DOHH2 (cell line): ENCODE results near the gene AKT1S1.
"Not testable (repeated sequence)": the region's sequence is repeated elsewhere in the genome, so short reads cannot be mapped to it uniquely, and the experiment has no call there.

Experiments used
- H3F3A ChIP-seq: fragments of 200-600 bp; sonication (generic), shearing (Covaris generic); 2 replicates; pipeline ENCODE4 v1.6.0; 2016; ENCODE audit warnings: antibody characterized with exemption, mild to moderate bottlenecking; ENCODE audit not compliant: control insufficient read depth, insufficient read depth
- H3K27ac ChIP-seq: fragments of 200-600 bp; sonication (generic); 2 replicates; pipeline ENCODE4 v1.5.1; 2014; ENCODE audit warnings: low read depth, mild to moderate bottlenecking, low read length, moderate library complexity
- H3K27me3 ChIP-seq: fragments of 200-600 bp; sonication (generic); 2 replicates; pipeline ENCODE4 v1.6.1; 2014; ENCODE audit warnings: mild to moderate bottlenecking, low read length, mixed read lengths; ENCODE audit not compliant: control insufficient read depth
- H3K36me3 ChIP-seq: fragments of 200-600 bp; sonication (generic); 2 replicates; pipeline ENCODE4 v1.6.1; 2014; ENCODE audit warnings: mild to moderate bottlenecking, low read length, moderate library complexity, mixed read lengths; ENCODE audit not compliant: control insufficient read depth
- H3K4me1 ChIP-seq: fragments of 200-600 bp; sonication (generic); 2 replicates; pipeline ENCODE4 v1.6.1; 2014; ENCODE audit warnings: mild to moderate bottlenecking, low read length, mixed read lengths; ENCODE audit not compliant: control insufficient read depth
- H3K4me2 ChIP-seq: fragments of 200-600 bp; sonication (generic); 2 replicates; pipeline ENCODE4 v1.6.0; 2014; ENCODE audit warnings: mild to moderate bottlenecking, low read length, moderate library complexity
- H3K4me3 ChIP-seq: fragments of 200-600 bp; sonication (generic); 2 replicates; pipeline ENCODE4 v1.5.1; 2014; ENCODE audit warnings: mild to moderate bottlenecking, low read length, mixed read lengths
- H3K79me2 ChIP-seq: fragments of 200-600 bp; sonication (generic); 2 replicates; pipeline ENCODE4 v1.6.1; 2014; ENCODE audit warnings: mild to moderate bottlenecking, low read length, mixed read lengths; ENCODE audit not compliant: control insufficient read depth
- H3K9me2 ChIP-seq: fragments of 200-600 bp; sonication (generic); replicated peaks from 2 replicates; pipeline ENCODE4 v1.6.1; 2014; ENCODE audit warnings: mild to moderate bottlenecking, low read length, mixed read lengths; ENCODE audit not compliant: control insufficient read depth
- H3K9me3 ChIP-seq: fragments of 200-600 bp; sonication (generic); 2 replicates; pipeline ENCODE4 v1.6.1; 2014; ENCODE audit warnings: antibody characterized with exemption, low read length, mixed read lengths; ENCODE audit not compliant: control insufficient read depth, insufficient read depth
- H4K20me1 ChIP-seq: fragments of 200-600 bp; sonication (generic); 2 replicates; pipeline ENCODE4 v1.6.0; 2014; ENCODE audit warnings: low read depth, mild to moderate bottlenecking, antibody characterized with exemption, low read length, moderate library complexity; ENCODE audit not compliant: control insufficient read depth, insufficient read depth
- EZH2phosphoT487 ChIP-seq: fragments of 200-600 bp; sonication (generic); IDR thresholded peaks from 2 replicates; pipeline ENCODE4 v1.6.1; 2017; ENCODE audit warnings: borderline replicate concordance, mild to moderate bottlenecking, antibody characterized with exemption, low read length, moderate library complexity, mixed read lengths
- TF ChIP-seq, protein P1 (sequence below): fragments of 200-600 bp; sonication (generic); IDR thresholded peaks from one replicate; pipeline ENCODE4 v1.5.1; 2014; ENCODE audit warnings: antibody characterized with exemption, mild to moderate bottlenecking, low read depth, low read length; ENCODE audit not compliant: poor library complexity, severe bottlenecking

AKT1S1 gene

DNA sequence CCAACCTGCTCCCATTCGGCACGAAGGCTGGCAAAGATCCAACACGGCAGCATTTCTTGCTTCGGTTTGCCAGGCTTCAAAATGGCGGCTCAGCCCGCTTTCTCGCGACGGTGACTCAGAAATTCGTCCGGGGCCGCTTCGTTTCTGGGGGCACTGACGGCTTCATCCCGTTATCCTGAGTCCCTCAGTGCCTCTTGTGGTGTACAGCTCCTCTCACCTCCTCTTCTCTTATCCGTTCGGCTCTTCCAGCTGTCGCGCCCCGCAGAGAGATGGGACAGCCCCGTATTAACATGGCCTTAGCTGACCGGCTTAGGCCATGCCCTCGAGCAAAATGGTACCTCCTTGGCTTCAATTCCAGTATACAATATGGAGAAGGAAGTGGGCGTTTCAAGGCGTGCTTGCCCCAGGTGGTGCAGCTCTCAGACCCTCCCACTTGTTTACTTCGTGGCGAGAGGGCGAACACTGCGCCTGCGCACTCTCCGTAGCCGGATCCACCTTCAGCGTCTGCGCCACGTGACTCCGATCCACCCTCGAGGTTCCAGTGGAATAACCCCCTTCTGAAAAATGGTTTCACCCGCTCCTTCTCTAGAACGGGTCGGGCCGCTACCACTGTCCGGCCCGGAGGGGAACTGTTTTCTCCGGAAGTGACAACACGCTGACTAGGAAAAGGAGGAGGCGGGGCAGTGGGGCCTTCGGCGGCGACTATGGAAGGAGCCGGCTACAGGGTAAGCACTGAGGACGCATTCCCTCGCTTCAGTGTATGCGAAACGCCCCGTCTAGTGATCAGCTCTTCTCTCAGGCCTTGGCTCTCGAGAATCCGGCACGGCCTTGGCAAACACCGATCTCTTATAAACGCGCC, at the start of gene AKT1S1, which contains the start of gene TBC1D17:
Gene AKT1S1 (minus strand): TSS at position 336 of the 859 bp plus-strand sequence. CDS start 4,060 bp downstream, outside the sequence.
Gene TBC1D17 (plus strand): TSS at position 683 of the 859 bp plus-strand sequence. CDS start 22 bp downstream, at position 705.
- Histone ChIP-seq H3K4me3 (peak within 1 kb of the TSS; percentile 90), H3K36me3 (peaks cover 10% of the 10 kb centered on the region), H3K79me2 (peaks cover 23% of the 10 kb centered on the region), H3F3A (no peaks in the 10 kb centered on the region), H3K27me3 (no peaks in the 10 kb centered on the region), H3K4me1 (peaks cover 22% of the 10 kb centered on the region), H3K9me3 (no peaks in the 10 kb centered on the region), H3K4me2 (peak within 1 kb of the TSS; percentile 96), H3K9me2 (no peaks in the 10 kb centered on the region), H3K27ac (peak within 1 kb of the TSS; percentile 79), H4K20me1 (no peaks in the 10 kb centered on the region)
- TF ChIP-seq, protein P1, sequence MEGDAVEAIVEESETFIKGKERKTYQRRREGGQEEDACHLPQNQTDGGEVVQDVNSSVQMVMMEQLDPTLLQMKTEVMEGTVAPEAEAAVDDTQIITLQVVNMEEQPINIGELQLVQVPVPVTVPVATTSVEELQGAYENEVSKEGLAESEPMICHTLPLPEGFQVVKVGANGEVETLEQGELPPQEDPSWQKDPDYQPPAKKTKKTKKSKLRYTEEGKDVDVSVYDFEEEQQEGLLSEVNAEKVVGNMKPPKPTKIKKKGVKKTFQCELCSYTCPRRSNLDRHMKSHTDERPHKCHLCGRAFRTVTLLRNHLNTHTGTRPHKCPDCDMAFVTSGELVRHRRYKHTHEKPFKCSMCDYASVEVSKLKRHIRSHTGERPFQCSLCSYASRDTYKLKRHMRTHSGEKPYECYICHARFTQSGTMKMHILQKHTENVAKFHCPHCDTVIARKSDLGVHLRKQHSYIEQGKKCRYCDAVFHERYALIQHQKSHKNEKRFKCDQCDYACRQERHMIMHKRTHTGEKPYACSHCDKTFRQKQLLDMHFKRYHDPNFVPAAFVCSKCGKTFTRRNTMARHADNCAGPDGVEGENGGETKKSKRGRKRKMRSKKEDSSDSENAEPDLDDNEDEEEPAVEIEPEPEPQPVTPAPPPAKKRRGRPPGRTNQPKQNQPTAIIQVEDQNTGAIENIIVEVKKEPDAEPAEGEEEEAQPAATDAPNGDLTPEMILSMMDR: no peak
- TF ChIP-seq EZH2phosphoT487: no peak

DNA sequence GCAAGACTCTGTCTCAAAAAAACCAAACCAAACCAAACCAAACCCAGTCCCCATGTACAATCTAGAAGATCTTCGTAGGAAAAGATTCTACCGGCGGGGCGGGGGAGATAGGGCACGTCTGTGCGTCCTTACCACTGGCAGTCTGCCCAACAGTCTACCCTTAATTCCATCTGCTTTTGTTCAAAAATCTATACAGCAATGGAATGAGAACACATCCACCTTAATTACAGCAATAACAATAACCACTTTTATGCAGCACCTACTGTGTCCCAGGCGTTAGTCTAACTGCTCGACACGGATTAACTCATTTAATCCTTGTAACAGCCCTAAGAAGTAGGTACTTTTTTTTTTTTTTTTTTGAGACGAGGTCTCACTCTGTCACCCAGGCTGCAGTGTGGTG, 49.4 kb upstream of the AKT1S1 start:
- TF ChIP-seq, protein P1: no peak
- no peak for TF ChIP-seq EZH2phosphoT487
- Histone ChIP-seq H4K20me1 (peaks cover 23% of the 10 kb centered on the region), H3F3A (no peaks in the 10 kb centered on the region), H3K4me1 (peaks cover 53% of the 10 kb centered on the region), H3K27me3 (no peaks in the 10 kb centered on the region), H3K79me2 (peaks cover 96% of the 10 kb centered on the region), H3K36me3 (peaks cover 89% of the 10 kb centered on the region), H3K27ac (no peak overlapping the region), H3K9me2 (no peaks in the 10 kb centered on the region), H3K9me3 (no peaks in the 10 kb centered on the region), H3K4me2 (peak overlapping the region; percentile 94), H3K4me3 (peak overlapping the region; percentile 82)

DNA sequence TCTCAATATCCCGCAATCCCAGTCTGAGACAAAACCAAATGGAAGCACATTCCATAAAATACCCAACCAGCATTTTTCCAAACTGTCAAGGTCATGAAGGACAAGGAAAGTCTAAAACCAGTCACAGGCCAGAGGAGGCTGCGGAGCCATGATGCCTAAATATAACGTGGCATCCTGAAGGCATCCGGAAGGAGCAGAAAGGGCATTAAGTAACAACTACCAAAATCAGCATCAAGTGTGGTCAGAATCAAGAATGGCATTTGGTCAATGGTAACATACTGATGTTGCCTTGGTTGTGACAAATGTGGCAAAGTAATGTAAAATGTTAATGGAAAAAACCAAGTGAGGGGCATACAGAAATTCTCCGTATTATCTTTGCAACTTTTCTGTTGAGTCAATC, 48.3 kb upstream of the AKT1S1 start:
- H3K36me3 ChIP-seq: peaks cover 89% of the 10 kb centered on the region
- TF ChIP-seq, protein P1: no peak
- TF ChIP-seq EZH2phosphoT487: no peak
- no peak overlapping the region for H3K27ac ChIP-seq
- no peaks in the 10 kb centered on the region for H3K9me3 ChIP-seq
- no peaks in the 10 kb centered on the region for H3K27me3 ChIP-seq
- no peaks in the 10 kb centered on the region for H3K9me2 ChIP-seq
- peaks cover 52% of the 10 kb centered on the region for H3K4me1 ChIP-seq
- peak overlapping the region; percentile 65 for H3K4me2 ChIP-seq
- H3K79me2 ChIP-seq: peaks cover 96% of the 10 kb centered on the region
- H3F3A ChIP-seq: no peaks in the 10 kb centered on the region
- peak overlapping the region; percentile 50 for H3K4me3 ChIP-seq
- H4K20me1 ChIP-seq: peaks cover 25% of the 10 kb centered on the region

DNA sequence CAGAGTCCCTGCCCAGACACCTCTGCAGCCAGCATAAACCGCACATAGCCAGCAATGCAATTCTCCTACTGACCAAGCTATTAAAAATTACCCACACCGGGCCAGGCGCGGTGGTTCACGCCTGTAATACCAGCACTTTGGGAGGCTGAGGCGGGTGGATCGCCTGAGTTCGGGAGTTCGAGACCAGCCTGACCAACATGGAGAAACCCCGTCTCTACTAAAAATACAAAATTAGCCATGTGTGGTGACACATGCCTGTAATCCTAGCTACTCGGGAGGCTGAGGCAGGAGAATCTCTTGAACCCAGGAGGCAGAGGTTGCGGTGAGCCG, 47.7 kb upstream of the AKT1S1 start:
- Histone ChIP-seq H3K79me2 (peaks cover 98% of the 10 kb centered on the region), H4K20me1 (peaks cover 26% of the 10 kb centered on the region), H3K27ac (peak overlapping the region; percentile 51), H3K4me1 (peaks cover 47% of the 10 kb centered on the region), H3K4me3 (peak overlapping the region; percentile 50), H3K36me3 (peaks cover 87% of the 10 kb centered on the region), H3K4me2 (peak overlapping the region; percentile 65)
- H3K9me2 ChIP-seq, H3K27me3 ChIP-seq, H3F3A ChIP-seq, H3K9me3 ChIP-seq: not testable (repeated sequence)
